PC-3 (cell line): ENCODE results near the gene SLITRK5.

Experiments used
- CTCF ChIP-seq: fragments of 300-600 bp; sonication (generic); conservative IDR thresholded peaks from 2 replicates; pipeline ENCODE4 v1.5.1; 2017; ENCODE audit warnings: antibody characterized with exemption, low read depth, mild to moderate bottlenecking, low read length
- EZH2 ChIP-seq: fragments of 300-600 bp; sonication (generic); IDR thresholded peaks from one replicate; pipeline ENCODE4 v1.6.1; 2017; ENCODE audit warnings: antibody characterized with exemption, mild to moderate bottlenecking, low read length; ENCODE audit not compliant: unreplicated experiment

GRCh38 chr13:87684850-87685742, 13.9 kb downstream of the SLITRK5 start:
- TF ChIP-seq CTCF (no peak), EZH2 (no peak)
